ENCODE results near the gene SH2D2A.

DNA sequence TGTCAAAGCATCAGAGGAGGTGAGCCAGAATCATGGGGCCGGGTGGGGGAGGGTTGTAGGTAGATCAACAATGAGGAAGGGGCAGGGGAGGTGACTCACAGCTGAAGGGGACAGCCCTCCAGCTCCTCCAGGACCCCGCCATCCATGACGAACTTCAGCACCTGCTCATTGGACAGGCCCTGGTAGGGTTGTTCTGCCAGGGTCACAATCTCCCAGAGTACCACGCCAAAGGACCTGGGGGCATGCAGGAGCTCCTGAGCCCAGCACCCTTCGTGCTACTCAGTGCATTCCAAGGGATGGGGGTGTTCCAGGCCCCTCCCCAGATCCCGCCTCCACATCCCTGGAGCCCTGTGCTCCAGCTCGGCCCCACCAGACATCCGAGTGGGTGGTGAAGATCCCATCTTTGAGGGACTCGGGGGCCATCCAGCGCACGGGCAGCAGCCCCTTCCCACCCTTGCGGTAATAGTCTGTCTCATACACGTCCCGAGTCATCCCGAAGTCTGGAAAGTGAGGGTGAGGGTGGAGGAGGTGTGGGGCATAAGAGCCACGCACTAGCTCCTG, 24.7 kb upstream of the SH2D2A start:
- TF ChIP-seq POLR2AphosphoS5 (IDR thresholded peaks at IDR 0.05; ENCODE audit: low read depth, low read length) (no peak), POLR2A (IDR thresholded peaks at IDR 0.05; ENCODE audit: low read depth, low read length) (no peak), TAF1 (IDR thresholded peaks at IDR 0.05; ENCODE audit: low read depth, low read length) (no peak), PAX5 (IDR thresholded peaks at IDR 0.05; ENCODE audit: insufficient read depth, low read length, severe bottlenecking) (no peak)
